NCI-H2196 treated with DMSO at 0.1 percent for 48 hours (cell line): ENCODE results near the gene GDE1.
"Not testable (repeated sequence)": the region's sequence is repeated elsewhere in the genome, so short reads cannot be mapped to it uniquely, and the experiment has no call there.

Experiments used
- DNase-seq: peaks from one replicate; lab custom pipeline; 2025; ENCODE audit not compliant: unreplicated experiment; lab: John Stamatoyannopoulos, UW

Gene GDE1, protein sequence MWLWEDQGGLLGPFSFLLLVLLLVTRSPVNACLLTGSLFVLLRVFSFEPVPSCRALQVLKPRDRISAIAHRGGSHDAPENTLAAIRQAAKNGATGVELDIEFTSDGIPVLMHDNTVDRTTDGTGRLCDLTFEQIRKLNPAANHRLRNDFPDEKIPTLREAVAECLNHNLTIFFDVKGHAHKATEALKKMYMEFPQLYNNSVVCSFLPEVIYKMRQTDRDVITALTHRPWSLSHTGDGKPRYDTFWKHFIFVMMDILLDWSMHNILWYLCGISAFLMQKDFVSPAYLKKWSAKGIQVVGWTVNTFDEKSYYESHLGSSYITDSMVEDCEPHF

GRCh38 chr16:19521471-19522396, at the start of gene GDE1:
GDE1 (minus strand) TSS chr16:19522098; CDS start chr16:19521964, 134 bp downstream.
- DNase-seq = peak; percentile 92

GRCh38 chr16:19567560-19567959, 45.7 kb upstream of the GDE1 start:
- DNase-seq = no peak

DNA sequence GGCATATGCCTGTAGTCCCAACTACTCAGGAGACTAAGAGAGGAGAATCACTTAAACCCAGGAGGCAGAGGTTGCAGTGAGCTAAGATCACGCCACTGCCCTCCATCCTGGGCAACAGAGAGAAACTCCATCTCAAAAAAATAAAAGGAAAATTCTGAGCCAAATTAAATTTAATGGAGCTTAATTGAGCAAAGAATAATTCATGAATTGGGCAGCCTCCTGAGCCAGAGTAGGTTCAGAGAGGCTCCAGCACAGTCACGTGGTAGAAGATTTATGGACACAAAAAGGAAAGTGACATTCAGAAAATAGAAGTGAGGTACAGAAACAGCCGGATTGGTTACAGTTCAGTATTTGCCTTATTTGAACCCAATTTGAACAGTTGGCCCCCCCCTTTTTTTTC, 44.5 kb upstream of the GDE1 start:
- DNase-seq = no peak

DNA sequence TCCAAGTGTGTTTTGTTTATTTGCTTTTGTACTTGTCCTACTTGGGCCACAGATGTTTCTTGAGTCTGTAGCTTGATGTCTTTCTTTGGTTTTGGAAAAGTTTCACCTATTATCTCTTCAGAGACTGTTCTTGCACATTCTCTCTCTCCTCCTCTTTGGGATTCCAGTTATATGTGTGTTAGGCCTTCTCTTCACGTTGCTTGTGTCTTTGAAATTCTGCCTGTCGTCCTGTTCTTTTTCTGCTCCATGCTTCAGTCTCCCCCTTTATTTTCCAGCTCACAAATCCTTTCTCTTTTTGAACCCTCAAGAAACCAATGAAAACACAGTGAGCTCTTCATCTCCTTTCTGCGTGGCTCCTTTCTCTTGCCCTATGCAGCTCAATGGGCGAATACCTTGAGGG, 41.5 kb upstream of the GDE1 start:
- DNase-seq = no peak

DNA sequence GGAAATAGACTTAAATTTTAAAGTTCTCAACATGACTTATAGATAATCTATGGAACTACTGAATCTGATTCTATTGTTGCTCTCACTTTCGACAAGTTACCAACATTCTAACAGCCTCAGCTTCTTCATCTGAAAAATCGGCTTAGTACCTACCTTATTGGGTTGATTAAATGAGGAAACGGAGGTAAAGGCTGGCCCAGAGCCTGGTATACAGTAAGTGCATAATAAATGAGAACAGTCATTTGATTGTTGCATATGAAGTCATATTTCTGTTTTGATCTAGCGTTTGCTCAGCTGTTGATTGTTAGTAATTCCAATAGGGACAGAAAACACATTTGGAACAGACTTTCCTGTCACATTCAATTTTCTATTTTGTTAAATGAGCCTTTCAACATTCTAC, 38.2 kb upstream of the GDE1 start:
- DNase-seq = no peak

DNA sequence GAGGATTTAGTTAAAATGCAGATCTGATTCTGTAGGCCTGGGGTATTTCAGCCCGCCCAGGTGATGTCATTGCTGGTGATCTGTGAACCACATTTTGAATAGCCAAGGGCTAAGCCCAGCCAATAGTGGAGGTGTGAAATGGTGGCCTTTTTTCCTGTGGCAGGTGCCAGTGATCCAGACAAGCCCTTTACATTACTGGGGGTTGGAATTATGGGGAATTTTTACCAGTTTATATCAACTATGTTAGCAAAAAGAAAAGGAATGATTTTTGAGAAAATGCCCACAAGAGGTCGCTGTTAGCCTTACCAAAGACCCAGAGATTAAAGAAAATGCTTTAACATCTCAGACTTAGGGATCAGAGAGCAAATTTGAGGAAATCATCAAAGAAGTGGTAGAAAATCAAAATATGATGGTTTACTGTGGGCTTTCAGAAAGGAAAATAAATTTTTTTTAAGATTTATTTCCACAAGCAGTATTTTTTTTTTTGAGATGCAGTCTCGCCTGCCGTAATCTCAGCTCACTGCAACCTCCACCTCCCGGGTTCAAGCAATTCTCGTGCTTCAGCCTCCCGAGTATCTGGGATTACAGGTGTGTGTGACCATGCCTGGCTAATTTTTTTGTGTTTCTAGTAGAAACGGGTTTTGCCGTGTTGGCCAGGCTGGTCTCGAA, 37.5 kb upstream of the GDE1 start:
- peak; percentile 53 for DNase-seq

DNA sequence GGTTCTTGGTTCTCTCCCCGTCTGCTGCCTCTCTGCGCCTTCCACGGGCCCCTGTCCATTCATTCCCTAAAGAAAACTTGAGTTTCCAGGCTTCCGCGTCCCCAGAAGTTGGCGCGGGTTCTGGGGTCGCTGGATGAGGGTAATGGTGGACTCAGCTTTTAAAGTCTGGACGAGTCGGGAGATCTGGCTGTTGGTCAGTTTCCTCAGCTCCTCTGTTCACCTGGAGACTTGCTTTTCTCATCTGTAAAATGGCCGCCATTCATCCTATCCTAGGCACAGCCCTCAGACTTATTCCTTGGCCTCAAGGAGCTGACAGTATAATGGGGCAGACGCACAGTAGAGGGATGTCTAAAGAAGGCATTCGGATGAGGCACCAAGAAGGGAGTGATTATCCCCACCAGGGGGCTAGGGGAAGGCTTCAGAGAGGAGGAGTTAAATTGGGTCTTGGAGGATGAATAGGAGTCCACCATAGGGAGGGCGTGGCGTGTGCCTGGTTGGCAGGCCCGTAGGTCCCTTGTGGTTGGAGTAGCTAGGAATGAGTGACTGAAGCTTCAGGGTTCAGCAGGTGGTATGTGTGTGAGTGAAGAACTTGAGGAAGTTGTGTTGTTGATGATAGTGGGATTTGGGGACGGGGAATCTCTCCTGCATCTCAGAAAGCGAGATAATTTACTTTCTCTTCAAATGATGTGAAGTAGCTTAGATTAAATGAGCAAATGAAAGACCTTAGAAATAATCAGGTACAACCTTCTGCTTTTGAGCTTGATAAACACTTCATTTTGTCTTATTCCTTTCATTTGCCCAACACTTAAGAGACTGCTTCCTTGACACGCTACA, 34.3 kb upstream of the GDE1 start:
- no peak for DNase-seq

GRCh38 chr16:19555186-19555937, 33.5 kb upstream of the GDE1 start, which contains the start of gene VPS35L:
VPS35L (plus strand) TSS chr16:19555703; CDS start chr16:19555730, 27 bp downstream.
- DNase-seq = peak; percentile 95

- no peak for DNase-seq
Observed at GRCh38 chr16:19549673-19550072, 27.8 kb upstream of the GDE1 start.

DNA sequence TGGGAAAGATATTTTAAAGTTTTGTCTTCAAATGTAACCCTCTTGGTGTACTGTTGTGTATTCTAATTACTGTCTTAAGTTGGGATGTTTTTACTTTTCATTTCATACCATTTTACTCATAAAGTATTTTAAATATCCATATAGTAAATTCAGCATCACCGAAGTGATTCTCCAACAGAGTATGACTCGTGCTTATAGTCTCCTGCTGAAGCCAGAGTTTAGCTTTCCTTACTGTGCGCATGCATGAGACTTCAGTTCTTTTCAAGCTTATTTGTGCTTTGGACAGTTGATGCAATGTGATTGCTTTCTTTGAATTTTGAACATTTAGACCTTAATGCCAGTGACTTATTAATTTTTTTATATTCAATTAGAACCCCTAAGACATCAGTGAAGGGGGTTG, 26.2 kb upstream of the GDE1 start:
- DNase-seq = no peak

- not testable (repeated sequence) for DNase-seq
Observed at GRCh38 chr16:19543278-19543996, 21.5 kb upstream of the GDE1 start.

DNA sequence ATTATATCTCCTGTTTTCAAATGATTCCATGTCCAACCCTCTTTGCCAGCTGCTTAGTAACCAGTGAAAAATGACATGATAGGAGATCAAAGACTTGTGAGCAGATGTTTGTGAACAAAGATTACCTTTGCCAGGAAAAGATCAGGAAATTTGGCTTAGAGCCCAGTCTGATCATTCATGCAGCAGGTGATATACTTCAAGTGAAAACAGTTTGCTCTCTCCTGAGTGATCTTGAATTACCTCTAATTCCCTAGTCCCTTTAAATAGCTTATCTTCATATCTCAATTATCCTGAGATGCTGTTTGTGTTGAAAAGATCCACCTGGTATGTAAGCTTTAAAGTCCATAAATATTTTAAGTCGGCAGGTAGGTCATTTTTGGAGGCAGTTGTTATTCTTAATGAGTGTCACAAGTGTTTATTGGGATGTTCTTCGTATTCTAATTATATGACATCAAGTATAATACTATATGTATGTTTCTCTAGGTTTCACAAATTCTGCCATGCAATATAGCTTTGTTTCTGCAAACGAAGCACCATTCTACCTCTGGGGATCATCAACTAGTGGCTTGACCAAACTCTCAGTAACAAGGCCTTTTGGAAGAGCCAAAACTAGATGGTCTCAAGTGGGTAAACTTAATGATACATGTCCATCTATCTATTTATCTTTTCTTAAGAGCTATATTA, 20.4 kb upstream of the GDE1 start:
- peak; percentile 93 for DNase-seq

- no peak for DNase-seq
Observed at GRCh38 chr16:19540241-19540970, 18.5 kb upstream of the GDE1 start.

- DNase-seq = no peak
Observed at GRCh38 chr16:19532601-19533000, 10.7 kb upstream of the GDE1 start.

GRCh38 chr16:19528666-19529065, 6.8 kb upstream of the GDE1 start:
- no peak for DNase-seq

DNA sequence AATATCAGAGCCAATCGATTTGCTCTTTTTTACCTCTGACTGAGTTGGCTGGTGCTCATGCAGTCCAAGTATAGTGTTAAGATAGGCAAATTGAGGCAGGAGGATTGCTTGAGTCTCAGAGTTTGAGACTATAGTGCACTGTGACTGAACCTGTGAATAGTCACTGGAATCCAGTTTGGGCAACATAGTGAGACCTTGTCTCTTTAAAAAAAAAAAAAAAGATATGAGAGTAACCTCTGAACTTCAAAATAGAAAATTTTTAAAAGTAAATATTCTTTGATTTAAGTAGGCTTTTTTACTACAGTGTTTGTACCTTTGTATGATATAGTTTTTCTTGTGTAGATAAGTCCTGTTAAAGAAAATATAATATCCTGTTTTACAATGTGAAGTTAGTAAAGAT, 5.3 kb upstream of the GDE1 start:
- DNase-seq = no peak

DNA sequence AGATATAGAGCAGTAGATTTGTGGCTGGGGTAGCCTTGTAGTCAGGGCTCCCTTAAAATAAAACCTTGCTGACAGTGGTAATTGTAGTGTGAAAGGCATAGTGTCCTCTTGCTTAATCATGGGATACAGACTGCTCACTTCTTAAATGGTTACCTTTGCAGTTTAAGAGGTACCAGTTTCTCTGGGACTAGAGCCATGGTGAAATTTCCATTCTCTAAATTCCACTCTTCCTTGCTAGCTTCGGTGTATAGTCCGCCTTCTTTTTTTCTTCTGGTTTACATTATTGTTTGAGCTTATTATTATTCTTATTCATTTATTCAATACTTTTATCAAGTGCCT, 3.5 kb upstream of the GDE1 start:
- no peak for DNase-seq
